HPDE6-E6E7 (cell line): ENCODE data around the gene DGCR2.
"Not testable (repeated sequence)": the region's sequence is repeated elsewhere in the genome, so short reads cannot be mapped to it uniquely, and the experiment has no call there.

Source experiments
- DNase-seq: peaks from one replicate; pipeline ENCODE4 v3.0.0; 2011; ENCODE audit warnings: missing footprints; ENCODE audit errors: extremely low spot score

The DGCR2 gene

GRCh38 chr22:19003508-19003907 lies 118.7 kb downstream of the DGCR2 start:
- no peak for DNase-seq

- DNase-seq, result no peak
Measured at GRCh38 chr22:19002684-19003038, 119.6 kb downstream of the DGCR2 start.

GRCh38 chr22:19001204-19001603 lies 121.0 kb downstream of the DGCR2 start:
- no peak for DNase-seq

- not testable (repeated sequence) for DNase-seq
Measured at GRCh38 chr22:19000106-19000505, 122.1 kb downstream of the DGCR2 start.

- no peak for DNase-seq
Measured at GRCh38 chr22:18999416-18999815, 122.8 kb downstream of the DGCR2 start.

- DNase-seq, result no peak
Measured at GRCh38 chr22:18999008-18999407, 123.2 kb downstream of the DGCR2 start.

- no peak for DNase-seq
Measured at GRCh38 chr22:18997925-18998315, 124.3 kb downstream of the DGCR2 start.

GRCh38 chr22:18997306-18997924 lies 124.8 kb downstream of the DGCR2 start:
- no peak for DNase-seq

- no peak for DNase-seq
Measured at GRCh38 chr22:18996376-18996900, 125.8 kb downstream of the DGCR2 start.

- no peak for DNase-seq
Measured at GRCh38 chr22:18995327-18995711, 126.9 kb downstream of the DGCR2 start.

GRCh38 chr22:18994701-18995326 lies 127.4 kb downstream of the DGCR2 start:
- DNase-seq, result no peak

- DNase-seq, result no peak
Measured at GRCh38 chr22:18994056-18994455, 128.2 kb downstream of the DGCR2 start.

GRCh38 chr22:18992543-18993198 lies 129.5 kb downstream of the DGCR2 start:
- no peak for DNase-seq

GRCh38 chr22:18991821-18992442 lies 130.3 kb downstream of the DGCR2 start:
- no peak for DNase-seq

- no peak for DNase-seq
Measured at GRCh38 chr22:18991138-18991432, 131.1 kb downstream of the DGCR2 start.

GRCh38 chr22:18990355-18991137 lies 131.7 kb downstream of the DGCR2 start:
- DNase-seq, result no peak

- no peak for DNase-seq
Measured at GRCh38 chr22:18988958-18989357, 133.3 kb downstream of the DGCR2 start.

GRCh38 chr22:18987765-18988164 lies 134.4 kb downstream of the DGCR2 start:
- DNase-seq, result no peak

- DNase-seq, result not testable (repeated sequence)
Measured at GRCh38 chr22:18987114-18987513, 135.1 kb downstream of the DGCR2 start.
